AG10803 (cell line): ENCODE results near the gene FOXK1.

Experiments used
- DNase-seq: peaks from one replicate; pipeline ENCODE4 v3.0.0; 2010; ENCODE audit warnings: low read depth
- H3K4me3 ChIP-seq: 2 replicates; pipeline ENCODE4 v1.5.1; 2011; ENCODE audit warnings: mild to moderate bottlenecking, low read length, control low read depth
- TF ChIP-seq, protein P1 (sequence below): conservative IDR thresholded peaks from 2 replicates; pipeline ENCODE4 v1.5.1; 2011; ENCODE audit warnings: mild to moderate bottlenecking, low read length, control low read depth, inconsistent platforms

FOXK1 gene

DNA sequence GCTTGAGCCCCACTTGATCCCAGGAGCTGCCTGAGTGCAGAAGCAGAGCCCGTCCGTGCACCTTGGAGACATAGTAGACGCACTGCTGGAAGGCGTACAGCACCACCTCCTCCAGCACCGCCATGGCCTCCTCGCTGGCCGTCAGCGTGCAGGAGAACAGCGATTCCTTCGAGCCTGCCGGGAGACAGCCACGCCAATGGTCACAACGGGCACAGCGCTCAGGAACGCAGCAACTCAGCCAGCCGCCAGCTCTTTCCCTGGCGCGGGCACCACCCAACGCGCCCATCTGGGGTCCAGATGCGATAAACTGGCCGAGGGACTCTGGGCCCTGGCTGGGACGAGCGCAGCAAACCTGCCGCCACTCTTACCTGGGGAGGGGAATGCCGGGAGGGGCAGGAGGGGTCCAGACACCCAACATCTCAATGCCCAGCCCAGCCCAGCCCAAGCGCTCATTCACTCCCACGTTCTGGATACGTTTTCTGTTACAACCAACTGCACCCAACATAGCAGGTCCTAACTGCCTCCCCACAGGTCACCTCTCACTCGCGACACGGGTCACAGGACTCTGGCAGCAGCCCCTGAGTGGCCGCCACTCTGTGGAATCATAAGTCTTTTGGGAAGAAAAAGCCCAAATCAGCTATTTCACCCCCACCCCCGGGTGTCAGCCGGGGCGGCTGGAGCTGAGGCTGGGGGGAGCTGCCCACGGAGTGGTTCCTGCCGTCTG lies 135.2 kb downstream of the FOXK1 start:
- H3K4me3 ChIP-seq, result no peak overlapping the region
- no peak for DNase-seq
- TF ChIP-seq, protein P1, sequence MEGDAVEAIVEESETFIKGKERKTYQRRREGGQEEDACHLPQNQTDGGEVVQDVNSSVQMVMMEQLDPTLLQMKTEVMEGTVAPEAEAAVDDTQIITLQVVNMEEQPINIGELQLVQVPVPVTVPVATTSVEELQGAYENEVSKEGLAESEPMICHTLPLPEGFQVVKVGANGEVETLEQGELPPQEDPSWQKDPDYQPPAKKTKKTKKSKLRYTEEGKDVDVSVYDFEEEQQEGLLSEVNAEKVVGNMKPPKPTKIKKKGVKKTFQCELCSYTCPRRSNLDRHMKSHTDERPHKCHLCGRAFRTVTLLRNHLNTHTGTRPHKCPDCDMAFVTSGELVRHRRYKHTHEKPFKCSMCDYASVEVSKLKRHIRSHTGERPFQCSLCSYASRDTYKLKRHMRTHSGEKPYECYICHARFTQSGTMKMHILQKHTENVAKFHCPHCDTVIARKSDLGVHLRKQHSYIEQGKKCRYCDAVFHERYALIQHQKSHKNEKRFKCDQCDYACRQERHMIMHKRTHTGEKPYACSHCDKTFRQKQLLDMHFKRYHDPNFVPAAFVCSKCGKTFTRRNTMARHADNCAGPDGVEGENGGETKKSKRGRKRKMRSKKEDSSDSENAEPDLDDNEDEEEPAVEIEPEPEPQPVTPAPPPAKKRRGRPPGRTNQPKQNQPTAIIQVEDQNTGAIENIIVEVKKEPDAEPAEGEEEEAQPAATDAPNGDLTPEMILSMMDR, result no peak

DNA sequence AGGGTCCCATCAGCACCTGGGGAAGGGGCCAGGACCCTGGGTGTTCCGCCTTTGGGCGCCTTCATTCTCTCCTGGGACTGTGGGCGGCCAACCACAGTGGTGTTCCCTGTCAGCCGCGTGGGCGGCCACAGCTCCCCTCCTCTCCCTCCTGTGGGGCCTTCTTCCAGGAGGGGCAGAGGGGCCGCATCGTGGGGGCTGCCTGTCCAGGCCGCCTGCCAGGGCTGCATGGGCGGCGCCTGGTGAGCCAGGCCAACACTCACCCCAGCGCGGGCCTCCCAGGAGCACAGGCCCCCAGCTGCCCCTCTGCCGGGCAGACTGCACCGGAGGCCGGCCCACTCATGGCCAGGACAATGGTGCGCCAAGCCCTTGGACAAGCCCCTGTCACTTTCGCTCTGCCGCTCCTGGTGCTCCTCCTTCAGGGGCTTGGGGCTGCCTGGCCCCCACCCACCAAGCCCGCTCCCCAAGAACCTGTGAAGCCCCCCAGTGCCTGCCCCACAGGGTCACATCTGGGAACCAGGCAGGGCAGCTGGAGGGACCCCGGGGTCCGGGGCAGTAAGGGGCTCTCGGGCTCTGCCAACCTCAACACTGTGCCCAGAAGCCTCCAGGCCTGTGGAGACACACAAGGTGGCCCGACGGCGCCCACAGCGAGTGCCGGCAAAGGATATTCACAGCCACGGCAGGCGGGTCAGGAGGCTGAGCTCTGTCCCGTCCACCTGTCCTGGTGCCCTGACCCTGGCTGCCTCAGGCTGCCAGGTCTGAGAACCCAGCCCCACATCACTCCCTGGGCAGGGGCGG lies 136.1 kb downstream of the FOXK1 start:
- no peak for DNase-seq
- TF ChIP-seq, protein P1, result no peak
- no peak overlapping the region for H3K4me3 ChIP-seq

DNA sequence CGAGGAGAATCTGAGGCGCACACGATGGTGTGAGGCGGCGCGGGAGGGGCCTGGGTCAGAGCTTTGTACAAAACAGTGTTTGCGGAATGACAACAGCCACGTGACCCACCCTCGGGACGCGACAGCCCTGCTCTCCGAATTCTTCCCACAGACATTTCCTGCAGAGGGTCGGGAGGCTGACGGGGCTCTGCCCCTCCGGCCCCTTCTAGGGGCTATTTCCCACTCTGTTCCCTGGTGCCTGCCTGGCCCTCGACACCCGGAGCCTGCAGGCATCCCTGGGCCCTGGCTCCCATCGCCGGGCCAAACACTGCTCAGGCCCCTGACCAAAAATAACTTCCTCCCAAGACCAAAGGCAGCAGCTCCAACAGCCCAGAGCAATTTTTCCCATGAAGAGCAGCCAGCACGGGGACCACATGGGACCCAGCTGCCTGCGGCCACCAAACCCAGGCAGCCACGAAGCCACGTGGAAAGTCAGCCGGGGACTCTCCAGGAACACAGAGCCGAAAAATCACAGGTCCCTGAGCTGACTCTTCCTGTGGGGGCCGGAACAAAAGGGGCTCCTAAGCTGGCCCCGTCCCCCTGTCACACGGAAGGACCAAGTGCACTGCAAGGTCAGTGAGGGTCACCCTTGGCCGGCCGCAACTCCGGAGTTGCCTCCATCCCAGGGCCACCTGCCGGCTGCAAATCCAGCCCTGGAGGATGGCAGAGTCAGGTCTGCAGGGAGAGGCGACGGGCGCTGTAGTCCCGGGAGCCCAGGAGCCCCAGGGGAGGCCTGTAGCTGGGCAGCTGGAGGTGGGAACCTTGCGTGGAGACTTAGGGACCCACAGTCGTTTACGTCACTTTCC lies 137.7 kb downstream of the FOXK1 start:
- TF ChIP-seq, protein P1, result no peak
- DNase-seq, result no peak

DNA sequence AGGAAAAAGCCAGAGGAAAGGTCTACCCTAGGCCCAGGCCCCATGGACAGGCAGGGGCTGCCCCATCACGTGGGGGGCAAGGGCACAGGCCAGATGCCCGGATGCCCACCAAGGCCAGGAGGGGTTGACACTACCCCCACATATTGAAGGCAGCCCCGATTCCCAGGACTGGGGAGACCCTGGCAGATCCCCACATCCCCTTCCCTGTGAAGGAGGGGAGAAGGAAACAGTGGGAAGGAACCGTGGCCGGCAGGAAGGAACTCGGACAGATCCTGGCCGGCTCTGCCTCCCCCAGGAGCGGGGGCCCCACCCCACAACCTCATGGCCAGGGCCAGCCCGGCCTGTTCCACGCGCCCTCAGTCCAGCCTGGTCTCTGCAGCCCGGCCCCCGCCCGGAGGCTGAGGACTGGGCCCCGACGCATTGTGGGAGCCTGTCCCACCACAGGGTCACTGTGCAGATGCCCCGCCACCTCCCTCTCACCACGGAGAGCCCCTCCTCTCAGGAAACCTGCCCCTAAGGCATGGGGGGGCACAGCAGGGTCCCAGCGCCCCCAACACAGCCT lies 138.4 kb downstream of the FOXK1 start:
- TF ChIP-seq, protein P1, result no peak
- H3K4me3 ChIP-seq, result no peak overlapping the region
- DNase-seq, result no peak

More for the DNA sequence above, 137.7 kb downstream of the FOXK1 start:
- H3K4me3 ChIP-seq, result no peak overlapping the region
